ENCODE measurements around the gene ANAPC2.

DNA sequence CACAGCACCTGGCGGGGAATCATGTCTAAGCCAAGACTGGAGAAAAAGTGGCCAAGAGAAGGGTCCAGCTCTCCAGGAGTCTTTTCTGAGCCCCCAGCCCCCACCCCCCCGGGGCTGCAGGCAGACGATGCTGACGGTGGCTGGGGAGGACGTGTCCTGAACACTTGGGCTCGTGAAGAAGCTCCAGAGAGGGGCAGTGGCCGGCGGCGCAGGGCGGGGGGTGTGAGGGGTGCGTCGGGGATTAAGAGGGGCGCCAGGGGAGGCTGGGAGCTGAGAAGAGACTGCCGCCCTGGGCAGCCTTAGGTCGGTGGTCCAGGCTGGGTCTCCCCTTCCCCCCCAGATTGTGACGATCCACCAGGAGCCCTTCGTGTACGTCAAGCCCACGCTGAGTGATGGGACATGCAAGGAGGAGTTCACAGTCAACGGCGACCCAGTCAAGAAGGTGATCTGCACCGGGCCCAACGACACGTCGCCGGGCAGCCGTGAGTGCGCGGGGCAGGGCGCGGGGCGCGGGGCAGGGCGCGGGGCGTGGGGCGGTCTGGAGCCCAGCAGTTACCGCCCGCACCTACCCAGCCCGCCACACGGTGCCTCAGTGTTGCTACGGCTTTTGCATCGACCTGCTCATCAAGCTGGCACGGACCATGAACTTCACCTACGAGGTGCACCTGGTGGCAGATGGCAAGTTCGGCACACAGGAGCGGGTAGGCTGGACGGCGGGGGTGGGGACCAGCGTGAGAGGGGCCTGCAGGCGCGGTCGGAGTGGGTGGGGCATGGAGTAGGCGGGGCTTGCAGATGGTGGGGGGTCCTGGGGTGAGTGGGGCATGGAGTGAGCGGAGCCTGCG, 27.4 kb downstream of the ANAPC2 start:
- TF ChIP-seq, protein P1, sequence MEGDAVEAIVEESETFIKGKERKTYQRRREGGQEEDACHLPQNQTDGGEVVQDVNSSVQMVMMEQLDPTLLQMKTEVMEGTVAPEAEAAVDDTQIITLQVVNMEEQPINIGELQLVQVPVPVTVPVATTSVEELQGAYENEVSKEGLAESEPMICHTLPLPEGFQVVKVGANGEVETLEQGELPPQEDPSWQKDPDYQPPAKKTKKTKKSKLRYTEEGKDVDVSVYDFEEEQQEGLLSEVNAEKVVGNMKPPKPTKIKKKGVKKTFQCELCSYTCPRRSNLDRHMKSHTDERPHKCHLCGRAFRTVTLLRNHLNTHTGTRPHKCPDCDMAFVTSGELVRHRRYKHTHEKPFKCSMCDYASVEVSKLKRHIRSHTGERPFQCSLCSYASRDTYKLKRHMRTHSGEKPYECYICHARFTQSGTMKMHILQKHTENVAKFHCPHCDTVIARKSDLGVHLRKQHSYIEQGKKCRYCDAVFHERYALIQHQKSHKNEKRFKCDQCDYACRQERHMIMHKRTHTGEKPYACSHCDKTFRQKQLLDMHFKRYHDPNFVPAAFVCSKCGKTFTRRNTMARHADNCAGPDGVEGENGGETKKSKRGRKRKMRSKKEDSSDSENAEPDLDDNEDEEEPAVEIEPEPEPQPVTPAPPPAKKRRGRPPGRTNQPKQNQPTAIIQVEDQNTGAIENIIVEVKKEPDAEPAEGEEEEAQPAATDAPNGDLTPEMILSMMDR (IDR thresholded peaks at IDR 0.05) = no peak
- no peak for TF ChIP-seq POLR2A (IDR thresholded peaks at IDR 0.05)

Data from esophagus squamous epithelium (tissue), 4 donors.